GM12878 (cell line): Measurements from ENCODE around the gene AIG1. TPM values are rescaled to one million over a fixed set of nuclear protein-coding genes. Genes with fewer than 3 reads are reported as not detected.

ENCODE experiments used
- ATAC-seq: fragments of 200-7000 bp; cut with Tn5 transposase; 3 replicates; pipeline ENCODE4 v1.9.1; 2020; ENCODE audit warnings: mild to moderate bottlenecking, moderate library complexity
- BruUV-seq: library from RNA; stranded (reverse); fragments of 400-500 nt; replicated peaks from 2 replicates; lab custom pipeline; 2021; lab: Mats Ljungman, UMichigan
- CTCF ChIA-PET: fragments of 300-600 bp; sonication (Branson Sonifier 250); formaldehyde crosslinking; extraction: SDS; loops from one replicate; lab custom pipeline; 2021; ENCODE audit warnings: inconsistent platforms; lab: Yijun Ruan, JAX
- POLR2A ChIA-PET: fragments of 350-600 bp; formaldehyde crosslinking; extraction: SDS; loops from one replicate; lab custom pipeline; 2021; ENCODE audit warnings: inconsistent platforms; lab: Charles Lee
- RAD21 ChIA-PET: fragments of 300-600 bp; sonication (Branson Sonifier 250); formaldehyde crosslinking; loops from one replicate; lab custom pipeline; 2023; ENCODE audit warnings: antibody characterized with exemption; ENCODE audit not compliant: unreplicated experiment; lab: Charles Lee
- SMC1A ChIA-PET: fragments of 300-600 bp; sonication (Branson Sonifier 250); formaldehyde crosslinking; loops from one replicate; lab custom pipeline; 2023; ENCODE audit not compliant: unreplicated experiment, uncharacterized antibody; lab: Charles Lee
- DNase-seq: peaks from one replicate; pipeline ENCODE4 v3.0.0-alpha.2; 2011; ENCODE audit warnings: low read depth, low spot score
- FAIRE-seq: peaks from 3 replicates; lab custom pipeline; 2011; peaks lifted over from hg19 to GRCh38; lab: Jason Lieb, UNC
- H2AFZ ChIP-seq: 2 replicates; pipeline ENCODE4 v1.6.0; 2011; ENCODE audit warnings: low read depth, low read length, control low read depth; ENCODE audit not compliant: control insufficient read depth
- H3K27ac ChIP-seq: 2 replicates; pipeline ENCODE4 v1.5.1; 2011; ENCODE audit warnings: control low read depth; ENCODE audit not compliant: control insufficient read depth, insufficient read depth
- H3K27me3 ChIP-seq, 2 experiments: replicated peaks in 1 of 2; 2 replicates each; pipeline versions ENCODE4 v1.6.0 to v1.6.1; 2011; ENCODE audit warnings: low read length in 1 of 2; ENCODE audit not compliant: control insufficient read depth in 2 of 2, insufficient read depth in 2 of 2
- H3K36me3 ChIP-seq, 2 experiments: 2 replicates each; pipeline ENCODE4 v1.5.1; 2011; ENCODE audit warnings: low read length in 1 of 2; ENCODE audit not compliant: control insufficient read depth in 2 of 2, insufficient read depth in 2 of 2
- H3K4me1 ChIP-seq: 2 replicates; pipeline ENCODE4 v1.6.1; 2011; ENCODE audit warnings: mild to moderate bottlenecking, low read length, moderate library complexity, mixed read lengths; ENCODE audit not compliant: control insufficient read depth, insufficient read depth
- H3K4me2 ChIP-seq: 2 replicates; pipeline ENCODE4 v1.6.0; 2011; ENCODE audit warnings: control low read depth; ENCODE audit not compliant: control insufficient read depth, insufficient read depth
- H3K4me3 ChIP-seq: fragments of 200-600 bp; sonication (generic); 2 replicates; pipeline ENCODE4 v1.5.1; 2016
- H3K79me2 ChIP-seq: 2 replicates; pipeline ENCODE4 v1.6.0; 2011; ENCODE audit warnings: low read length; ENCODE audit not compliant: control insufficient read depth, insufficient read depth
- H3K9ac ChIP-seq: 2 replicates; pipeline ENCODE4 v1.8.0; 2011; ENCODE audit warnings: low read length, control low read depth, mixed read lengths; ENCODE audit not compliant: control insufficient read depth, insufficient read depth
- H3K9me3 ChIP-seq: replicated peaks from 3 replicates; pipeline ENCODE4 v1.5.1; 2011; ENCODE audit warnings: mild to moderate bottlenecking, low read length; ENCODE audit not compliant: control insufficient read depth, insufficient read depth
- H4K20me1 ChIP-seq: 2 replicates; pipeline ENCODE4 v1.6.0; 2011; ENCODE audit not compliant: control insufficient read depth, insufficient read depth
- CBX3 ChIP-seq: fragments of 200-600 bp; sonication (generic); IDR thresholded peaks from 2 replicates; pipeline ENCODE4 v1.6.1; 2016; ENCODE audit warnings: low read depth, borderline replicate concordance
- CREM ChIP-seq: IDR thresholded peaks from 2 replicates; pipeline ENCODE4 v1.6.1; 2014; ENCODE audit warnings: antibody characterized with exemption, low read depth
- ESRRA ChIP-seq: IDR thresholded peaks from 2 replicates; pipeline ENCODE4 v1.6.1; 2012; ENCODE audit warnings: mild to moderate bottlenecking, low read length, improper control_type of control experiment
- FOXK2 ChIP-seq: fragments of 450-650 bp; IDR thresholded peaks from 2 replicates; pipeline ENCODE4 v1.6.1; 2017; ENCODE audit warnings: mild to moderate bottlenecking, moderate library complexity
- IKZF1 ChIP-seq: fragments of 450-650 bp; conservative IDR thresholded peaks from 2 replicates; pipeline ENCODE4 v1.6.1; 2017; ENCODE audit warnings: antibody characterized with exemption, mild to moderate bottlenecking
- KLF5 ChIP-seq: fragments of 450-650 bp; IDR thresholded peaks from 2 replicates; pipeline ENCODE4 v1.6.1; 2014; ENCODE audit warnings: mild to moderate bottlenecking; ENCODE audit not compliant: partially characterized antibody
- LARP7 ChIP-seq: fragments of 450-650 bp; IDR thresholded peaks from 2 replicates; pipeline ENCODE4 v1.6.1; 2017; ENCODE audit warnings: mild to moderate bottlenecking
- MYC ChIP-seq: IDR thresholded peaks from 2 replicates; pipeline ENCODE4 v1.6.1; 2011; ENCODE audit warnings: mild to moderate bottlenecking, low read length, moderate library complexity, inconsistent platforms; ENCODE audit not compliant: insufficient read depth, insufficient replicate concordance, insufficient read length, severe bottlenecking
- NFIC ChIP-seq: IDR thresholded peaks from 2 replicates; pipeline ENCODE4 v1.6.1; 2012; ENCODE audit warnings: low read depth, mild to moderate bottlenecking, inconsistent platforms, low read length, moderate library complexity
- NR2C1 ChIP-seq: fragments of 450-650 bp; IDR thresholded peaks from 2 replicates; pipeline ENCODE4 v1.6.1; 2017; ENCODE audit warnings: antibody characterized with exemption, mild to moderate bottlenecking, moderate library complexity
- NR2C2 ChIP-seq: IDR thresholded peaks from 2 replicates; pipeline ENCODE4 v1.6.1; 2011; ENCODE audit warnings: borderline replicate concordance, low read depth; ENCODE audit not compliant: control insufficient read depth, insufficient read length
- SMAD1 ChIP-seq: fragments of 450-650 bp; IDR thresholded peaks from 2 replicates; pipeline ENCODE4 v1.6.1; 2018; ENCODE audit warnings: mild to moderate bottlenecking, low read depth; ENCODE audit not compliant: partially characterized antibody
- SPI1 ChIP-seq: IDR thresholded peaks from 2 replicates; pipeline ENCODE4 v1.6.1; 2011; ENCODE audit warnings: low read depth, mild to moderate bottlenecking, low read length, moderate library complexity, borderline replicate concordance; ENCODE audit not compliant: insufficient read depth
- YBX1 ChIP-seq: fragments of 450-650 bp; IDR thresholded peaks from 2 replicates; pipeline ENCODE4 v1.6.1; 2016; ENCODE audit warnings: antibody characterized with exemption
- ZBED1 ChIP-seq: IDR thresholded peaks from 2 replicates; pipeline ENCODE4 v1.6.1; 2016; ENCODE audit warnings: borderline replicate concordance
- ZSCAN29 ChIP-seq: fragments of 450-650 bp; IDR thresholded peaks from 2 replicates; pipeline ENCODE4 v1.6.1; 2017; ENCODE audit warnings: mild to moderate bottlenecking, moderate library complexity
- WGBS: methylation state at CpG from one replicate; pipeline ENCODE4 v1.1.6; 2016; ENCODE audit warnings: low lambda C conversion rate; ENCODE audit not compliant: insufficient replicate concordance, insufficient coverage; ENCODE audit errors: missing lambda C conversion rate; 5-methylcytosine and 5-hydroxymethylcytosine counted together
- in situ Hi-C: fragments of 300-500 bp; cut with MboI; formaldehyde crosslinking; loops from 9 replicates; pipeline ENCODE4 v1.14.3; 2018; ENCODE audit warnings: mixed read lengths
- intact Hi-C: fragments of 100-400 bp; cut with micrococcal nuclease; formaldehyde crosslinking; loops from one replicate; pipeline ENCODE4 v1.14.2; 2022; ENCODE audit not compliant: unreplicated experiment
- polyA plus RNA-seq, 11 experiments: library from polyadenylated mRNA; depleted of rRNA in 4 of 11; unstranded in 6 of 11; stranded (reverse) in 5 of 11; fragments of >200 nt; fragmentation: Nextera tagmentation in 4 of 11; fragmentation: Illumina TruSeq in 1 of 11; extraction: Ambion mirVana in 4 of 11; extraction: Trizol in 1 of 11; gene quantifications; 1 replicate in 1 of 11; 2 replicates in 10 of 11; pipeline versions ENCODE4 v1.2.1 to v1.2.3, GENCODE V29; 2011 to 2016; ENCODE audit warnings: inconsistent platforms in 2 of 11, missing spikeins in 2 of 11, low read depth in 1 of 11
- total RNA-seq, 4 experiments: library from RNA; depleted of rRNA in 3 of 4; stranded (reverse); fragments of >200 nt in 3 of 4; fragmentation: Illumina TruSeq in 1 of 4; extraction: Trizol in 1 of 4; gene quantifications; 2 replicates each; pipeline versions ENCODE4 v1.2.1 to v1.2.3, GENCODE V29; 2013 to 2021
- TF ChIP-seq, protein P1 (sequence below): fragments of 450-650 bp; formaldehyde crosslinking; IDR thresholded peaks from 2 replicates; pipeline ENCODE4 v1.4.0; 2022; ENCODE audit warnings: mild to moderate bottlenecking, moderate library complexity

AIG1 gene
- total and polyA plus RNA-seq, 10 of the 15 experiments (the other 5 are each of a cell fraction or from before 2014, with no cell fraction given) = 27.0 to 74.5 (median 36.4) TPM

- SMC1A ChIA-PET = no interaction called here
- H3K4me3 ChIP-seq = no peak overlapping the region
- no peak for FAIRE-seq
Measured at GRCh38 chr6:143210420-143210819, 149.7 kb downstream of the AIG1 start.

GRCh38 chr6:143213859-143214376, 153.2 kb downstream of the AIG1 start:
- ChIA-PET CTCF (no interaction called here), RAD21 (no interaction called here), POLR2A (no interaction called here), SMC1A (no interaction called here)
- H3K4me2 ChIP-seq = no peak overlapping the region
- no peaks in the 10 kb centered on the region for H3K9me3 ChIP-seq
- H3K79me2 ChIP-seq = no peaks in the 10 kb centered on the region
- in situ Hi-C loops = no loop called here
- no peaks in the 10 kb centered on the region for H4K20me1 ChIP-seq
- H3K4me1 ChIP-seq = no peaks in the 10 kb centered on the region
- no peak overlapping the region for H3K9ac ChIP-seq
- no TSS peak for BruUV-seq
- FAIRE-seq (no peak), DNase-seq (no peak), ATAC-seq (no peak)
- intact Hi-C loops = no loop called here
- H3K27ac ChIP-seq = no peak overlapping the region
- no peaks in the 10 kb centered on the region for H3K36me3 ChIP-seq
- H3K27me3 ChIP-seq = no peaks in the 10 kb centered on the region
- no peak overlapping the region for H2AFZ ChIP-seq
- H3K4me3 ChIP-seq = no peak overlapping the region
- 94% methylated on average over 3 of the region's 3 CpGs for WGBS
- TF ChIP-seq SMAD1 (no peak), KLF5 (no peak), CBX3 (no peak), ESRRA (no peak), ZSCAN29 (no peak), NR2C2 (no peak), IKZF1 (no peak), NFIC (no peak), ZBED1 (no peak), CREM (no peak), MYC (no peak), YBX1 (no peak), FOXK2 (no peak), NR2C1 (no peak)
- TF ChIP-seq, protein P1, sequence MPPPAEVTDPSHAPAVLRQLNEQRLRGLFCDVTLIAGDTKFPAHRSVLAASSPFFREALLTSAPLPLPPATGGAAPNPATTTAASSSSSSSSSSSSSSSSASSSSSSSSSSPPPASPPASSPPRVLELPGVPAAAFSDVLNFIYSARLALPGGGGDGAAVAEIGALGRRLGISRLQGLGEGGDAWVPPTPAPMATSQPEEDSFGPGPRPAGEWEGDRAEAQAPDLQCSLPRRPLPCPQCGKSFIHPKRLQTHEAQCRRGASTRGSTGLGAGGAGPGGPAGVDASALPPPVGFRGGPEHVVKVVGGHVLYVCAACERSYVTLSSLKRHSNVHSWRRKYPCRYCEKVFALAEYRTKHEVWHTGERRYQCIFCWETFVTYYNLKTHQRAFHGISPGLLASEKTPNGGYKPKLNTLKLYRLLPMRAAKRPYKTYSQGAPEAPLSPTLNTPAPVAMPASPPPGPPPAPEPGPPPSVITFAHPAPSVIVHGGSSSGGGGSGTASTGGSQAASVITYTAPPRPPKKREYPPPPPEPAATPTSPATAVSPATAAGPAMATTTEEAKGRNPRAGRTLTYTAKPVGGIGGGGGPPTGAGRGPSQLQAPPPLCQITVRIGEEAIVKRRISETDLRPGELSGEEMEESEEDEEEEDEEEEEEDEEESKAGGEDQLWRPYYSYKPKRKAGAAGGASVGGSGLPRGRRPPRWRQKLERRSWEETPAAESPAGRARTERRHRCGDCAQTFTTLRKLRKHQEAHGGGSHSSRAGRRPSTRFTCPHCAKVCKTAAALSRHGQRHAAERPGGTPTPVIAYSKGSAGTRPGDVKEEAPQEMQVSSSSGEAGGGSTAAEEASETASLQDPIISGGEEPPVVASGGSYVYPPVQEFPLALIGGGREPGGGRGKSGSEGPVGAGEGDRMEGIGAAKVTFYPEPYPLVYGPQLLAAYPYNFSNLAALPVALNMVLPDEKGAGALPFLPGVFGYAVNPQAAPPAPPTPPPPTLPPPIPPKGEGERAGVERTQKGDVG = no peak

More at GRCh38 chr6:143210420-143210819, 149.7 kb downstream of the AIG1 start:
- POLR2A ChIA-PET = no interaction called here
- no peaks in the 10 kb centered on the region for H3K79me2 ChIP-seq
- H3K27me3 ChIP-seq = no peaks in the 10 kb centered on the region
- in situ Hi-C loops (no loop called here), intact Hi-C loops (no loop called here)
- RAD21 ChIA-PET = no interaction called here
- CTCF ChIA-PET = no interaction called here
- H2AFZ ChIP-seq = no peak overlapping the region
- no peak overlapping the region for H3K4me2 ChIP-seq
- WGBS = 64% methylated on average over 2 of the region's 2 CpGs
- TF ChIP-seq SPI1 (peak; percentile 15; the same call in 1 of the 2 replicates), LARP7 (no peak)
- no peaks in the 10 kb centered on the region for H3K9me3 ChIP-seq
- no peaks in the 10 kb centered on the region for H3K36me3 ChIP-seq
- no peak for ATAC-seq
- no peak overlapping the region for H3K9ac ChIP-seq
- no TSS peak for BruUV-seq
- H3K27ac ChIP-seq = no peak overlapping the region
- DNase-seq = no peak
- no peaks in the 10 kb centered on the region for H4K20me1 ChIP-seq
- H3K4me1 ChIP-seq = no peaks in the 10 kb centered on the region
